OCI-LY1 (cell line): Measurements from ENCODE around the gene CARS1.

Experiments
- H2AFZ ChIP-seq: fragments of 200-600 bp; sonication (generic), shearing (Covaris generic); 2 replicates; pipeline ENCODE4 v1.6.0; 2014; ENCODE audit warnings: antibody characterized with exemption, mild to moderate bottlenecking, low read length
- H3F3A ChIP-seq: fragments of 200-600 bp; sonication (generic), shearing (Covaris generic); 2 replicates; pipeline ENCODE4 v1.6.0; 2014; ENCODE audit warnings: mild to moderate bottlenecking, antibody characterized with exemption, low read length, moderate library complexity; ENCODE audit not compliant: insufficient read depth
- H3K27ac ChIP-seq: fragments of 200-600 bp; sonication (generic); 2 replicates; pipeline ENCODE4 v1.5.1; 2014; ENCODE audit warnings: low read length, mixed run types, mild to moderate bottlenecking, low read depth; ENCODE audit not compliant: poor library complexity, severe bottlenecking
- H3K27me3 ChIP-seq: fragments of 200-600 bp; sonication (generic); 2 replicates; pipeline ENCODE4 v1.6.0; 2014; ENCODE audit warnings: antibody characterized with exemption, mild to moderate bottlenecking, low read length, moderate library complexity; ENCODE audit not compliant: insufficient read depth
- H3K36me3 ChIP-seq: fragments of 200-600 bp; sonication (generic); 2 replicates; pipeline ENCODE4 v1.6.1; 2014; ENCODE audit warnings: mild to moderate bottlenecking, antibody characterized with exemption, low read length, moderate library complexity, mixed read lengths; ENCODE audit not compliant: insufficient read depth
- H3K4me1 ChIP-seq: fragments of 200-600 bp; sonication (generic); 2 replicates; pipeline ENCODE4 v1.5.1; 2014; ENCODE audit warnings: mild to moderate bottlenecking, low read length, moderate library complexity; ENCODE audit not compliant: insufficient read depth, severe bottlenecking
- H3K4me2 ChIP-seq: fragments of 200-600 bp; sonication (generic), shearing (Covaris generic); 2 replicates; pipeline ENCODE4 v1.6.1; 2014; ENCODE audit warnings: low read length
- H3K4me3 ChIP-seq: fragments of 200-600 bp; sonication (generic); 2 replicates; pipeline ENCODE4 v1.5.1; 2014; ENCODE audit warnings: low read length, low read depth, mild to moderate bottlenecking, mixed read lengths; ENCODE audit not compliant: poor library complexity, severe bottlenecking
- H3K79me2 ChIP-seq: fragments of 200-600 bp; shearing (Covaris generic); 2 replicates; pipeline ENCODE4 v1.6.1; 2016; ENCODE audit warnings: mixed run types, low read length, mixed read lengths; ENCODE audit not compliant: insufficient read depth
- H3K9ac ChIP-seq: fragments of 200-600 bp; sonication (generic), shearing (Covaris generic); 2 replicates; pipeline ENCODE4 v1.6.1; 2014; ENCODE audit warnings: mild to moderate bottlenecking, low read length, mixed read lengths
- H3K9me2 ChIP-seq: fragments of 200-600 bp; sonication (generic), shearing (Covaris generic); 2 replicates; pipeline ENCODE4 v1.6.1; 2014; ENCODE audit warnings: low read depth, mild to moderate bottlenecking, low read length, mixed read lengths
- H3K9me3 ChIP-seq: fragments of 200-600 bp; shearing (Covaris generic); 2 replicates; pipeline ENCODE4 v1.6.1; 2014; ENCODE audit warnings: low read length, mixed read lengths
- H4K20me1 ChIP-seq: fragments of 200-600 bp; sonication (generic), shearing (Covaris generic); 2 replicates; pipeline ENCODE4 v1.6.0; 2016; ENCODE audit warnings: mild to moderate bottlenecking, low read length; ENCODE audit not compliant: insufficient read depth
- CTCF ChIP-seq: fragments of 200-600 bp; sonication (generic), shearing (Covaris generic); IDR thresholded peaks from 2 replicates; pipeline ENCODE4 v1.5.1; 2017; ENCODE audit warnings: mild to moderate bottlenecking, antibody characterized with exemption, low read length, moderate library complexity, mixed read lengths
- EZH2 ChIP-seq: fragments of 200-600 bp; sonication (generic), shearing (Covaris generic); IDR thresholded peaks from 2 replicates; pipeline ENCODE4 v1.8.0; 2017; ENCODE audit warnings: borderline replicate concordance, mixed run types, mild to moderate bottlenecking, antibody characterized with exemption, low read length, moderate library complexity, mixed read lengths

The CARS1 gene

GRCh38 chr11:3090096-3090901 lies 33.1 kb upstream of the CARS1 start:
- Histone ChIP-seq H3K9me2 (no peaks in the 10 kb centered on the region), H3K4me1 (no peaks in the 10 kb centered on the region), H3K9me3 (no peaks in the 10 kb centered on the region), H3K9ac (no peak overlapping the region), H3K4me3 (no peak overlapping the region), H3K4me2 (no peak overlapping the region), H3K79me2 (no peaks in the 10 kb centered on the region), H3K27me3 (no peaks in the 10 kb centered on the region), H3F3A (no peaks in the 10 kb centered on the region), H3K27ac (no peak overlapping the region), H2AFZ (no peak overlapping the region), H4K20me1 (no peaks in the 10 kb centered on the region), H3K36me3 (no peaks in the 10 kb centered on the region)
- no peak for TF ChIP-seq CTCF
- TF ChIP-seq EZH2: no peak

GRCh38 chr11:3089236-3090061 lies 32.2 kb upstream of the CARS1 start:
- H4K20me1 ChIP-seq: no peaks in the 10 kb centered on the region
- H2AFZ ChIP-seq: no peak overlapping the region
- H3K79me2 ChIP-seq: no peaks in the 10 kb centered on the region
- no peaks in the 10 kb centered on the region for H3F3A ChIP-seq
- TF ChIP-seq EZH2: no peak
- no peak for TF ChIP-seq CTCF
- H3K9ac ChIP-seq: no peak overlapping the region
- no peak overlapping the region for H3K4me2 ChIP-seq
- H3K4me1 ChIP-seq: no peaks in the 10 kb centered on the region
- no peaks in the 10 kb centered on the region for H3K9me2 ChIP-seq
- H3K4me3 ChIP-seq: no peak overlapping the region
- no peaks in the 10 kb centered on the region for H3K27me3 ChIP-seq
- no peaks in the 10 kb centered on the region for H3K9me3 ChIP-seq
- H3K36me3 ChIP-seq: no peaks in the 10 kb centered on the region
- no peak overlapping the region for H3K27ac ChIP-seq

GRCh38 chr11:3088806-3089205 lies 31.6 kb upstream of the CARS1 start:
- Histone ChIP-seq H3K27ac (no peak overlapping the region), H3K79me2 (no peaks in the 10 kb centered on the region), H3K4me1 (no peaks in the 10 kb centered on the region), H3K9me2 (no peaks in the 10 kb centered on the region), H3K27me3 (no peaks in the 10 kb centered on the region), H3K36me3 (no peaks in the 10 kb centered on the region), H3K4me2 (no peak overlapping the region), H2AFZ (no peak overlapping the region), H3F3A (no peaks in the 10 kb centered on the region), H3K9ac (no peak overlapping the region), H3K9me3 (no peaks in the 10 kb centered on the region), H4K20me1 (no peaks in the 10 kb centered on the region), H3K4me3 (no peak overlapping the region)
- TF ChIP-seq CTCF (no peak), EZH2 (no peak)
